Common myeloid progenitor, CD34-positive (primary cell): ENCODE data around the gene ADAM30.
A peak's percentile ranks its signal among the peaks of the same experiment; 100 is the strongest.

Source experiments
- CTCF ChIA-PET: fragments of 350-600 bp; sonication (Branson Sonifier 250); formaldehyde crosslinking; loops from one replicate; lab custom pipeline; 2021; ENCODE audit warnings: antibody characterized with exemption; lab: Charles Lee
- POLR2A ChIA-PET: fragments of 350-600 bp; sonication (Branson Sonifier 250); formaldehyde crosslinking; loops from one replicate; lab custom pipeline; 2021; ENCODE audit warnings: antibody characterized with exemption; lab: Charles Lee
- DNase-seq, 3 donors: peaks; one replicate each; pipeline versions ENCODE4 v3.0.0 to v3.0.0-alpha.2; 2013
- H3K27ac ChIP-seq, 2 experiments: 1 replicate in 1 of 2; 2 replicates in 1 of 2; pipeline ENCODE4 v1.7.0; 2013; ENCODE audit warnings: inconsistent platforms in 2 of 2, low read length in 2 of 2, mild to moderate bottlenecking in 2 of 2, low read depth in 1 of 2, moderate library complexity in 1 of 2; ENCODE audit not compliant: severe bottlenecking in 2 of 2, insufficient read depth in 1 of 2, poor library complexity in 1 of 2
- H3K27me3 ChIP-seq, 5 experiments: replicated peaks in 2 of 5; 1 replicate in 3 of 5; 2 replicates in 2 of 5; pipeline versions ENCODE4 v1.6.1 to v1.7.0; 2013; ENCODE audit warnings: low read length in 4 of 5, mild to moderate bottlenecking in 2 of 5, moderate library complexity in 2 of 5, inconsistent platforms in 1 of 5; ENCODE audit not compliant: insufficient read depth in 5 of 5, control insufficient read depth in 4 of 5
- H3K36me3 ChIP-seq, 4 experiments: 1 replicate in 2 of 4; 2 replicates in 2 of 4; pipeline versions ENCODE4 v1.6.1 to v1.7.0; 2013; ENCODE audit warnings: low read length in 3 of 4, control low read depth in 1 of 4, mild to moderate bottlenecking in 1 of 4; ENCODE audit not compliant: control insufficient read depth in 4 of 4, insufficient read depth in 4 of 4
- H3K4me1 ChIP-seq, 4 experiments: 1 replicate in 3 of 4; 2 replicates in 1 of 4; pipeline versions ENCODE4 v1.6.1 to v1.7.1; 2013; ENCODE audit warnings: low read length in 3 of 4, mild to moderate bottlenecking in 3 of 4, control low read depth in 1 of 4, inconsistent platforms in 1 of 4, moderate library complexity in 1 of 4; ENCODE audit not compliant: control insufficient read depth in 4 of 4, insufficient read depth in 4 of 4; ENCODE audit errors: control extremely low read depth in 1 of 4
- H3K4me3 ChIP-seq, 7 experiments: 1 replicate in 4 of 7; 2 replicates in 3 of 7; pipeline versions ENCODE4 v1.5.1 to v1.7.0; 2013; ENCODE audit warnings: mild to moderate bottlenecking in 7 of 7, low read length in 6 of 7, moderate library complexity in 6 of 7, inconsistent platforms in 2 of 7, low read depth in 2 of 7, control low read depth in 1 of 7; ENCODE audit not compliant: insufficient read depth in 4 of 7, control insufficient read depth in 1 of 7; ENCODE audit errors: extremely low read depth in 1 of 7
- H3K9me3 ChIP-seq, 5 experiments: 1 replicate in 4 of 5; 2 replicates in 1 of 5; pipeline versions ENCODE4 v1.6.1 to v1.7.1; 2013; ENCODE audit warnings: low read length in 4 of 5, mild to moderate bottlenecking in 2 of 5, inconsistent platforms in 1 of 5, low read depth in 1 of 5, moderate library complexity in 1 of 5; ENCODE audit not compliant: control insufficient read depth in 4 of 5, insufficient read depth in 2 of 5; ENCODE audit errors: control extremely low read depth in 1 of 5
- WGBS: methylation state at CpG from one replicate; pipeline ENCODE4 v1.1.5; 2013; ENCODE audit not compliant: insufficient coverage; 5-methylcytosine and 5-hydroxymethylcytosine counted together

ADAM30 gene

GRCh38 chr1:119909890-119910596 is 13.7 kb upstream of the ADAM30 start:
- peaks cover 4 to 12% (median 12%) of the 10 kb centered on the region in 4 experiments for H3K4me1 ChIP-seq
- H3K36me3 ChIP-seq, result peaks cover 8 to 19% (median 12%) of the 10 kb centered on the region in 4 experiments
- no peaks in the 10 kb centered on the region for H3K27me3 ChIP-seq
- peaks cover 0 to 8% (median 0%) of the 10 kb centered on the region in 5 experiments for H3K9me3 ChIP-seq
- WGBS, result 88% methylated on average over 7 of the region's 9 CpGs
- H3K27ac ChIP-seq, result no peak overlapping the region
- peak overlapping the region in 1 of 7 experiments; percentile 0 for H3K4me3 ChIP-seq
- DNase-seq, result no peak
- ChIA-PET CTCF (interaction anchor here (0.8 to 1.6 kb wide), 4 partner anchors 14 to 167 kb away, joined by 3 to 6 read pairs (median 4); no protein-coding TSS in a partner anchor), POLR2A (no interaction called here)

- Histone ChIP-seq H3K9me3 (peaks cover 0 to 12% (median 3%) of the 10 kb centered on the region in 5 experiments), H3K27ac (no peak overlapping the region), H3K36me3 (peaks cover 0 to 6% (median 1%) of the 10 kb centered on the region in 4 experiments), H3K4me3 (no peak overlapping the region), H3K27me3 (no peaks in the 10 kb centered on the region), H3K4me1 (peaks cover 4 to 12% (median 12%) of the 10 kb centered on the region in 4 experiments)
- ChIA-PET POLR2A (no interaction called here), CTCF (interaction anchor here (0.9 kb wide), 1 partner anchor 37 kb away, joined by 3 read pairs; no protein-coding TSS in a partner anchor)
- WGBS, result 90% methylated on average over 2 of the region's 3 CpGs
- no peak for DNase-seq
Measured at GRCh38 chr1:119908661-119909060, 12.3 kb upstream of the ADAM30 start.

GRCh38 chr1:119906927-119907652 is 10.8 kb upstream of the ADAM30 start:
- H3K27ac ChIP-seq, result no peak overlapping the region
- no peak for DNase-seq
- POLR2A ChIA-PET, result no interaction called here
- CTCF ChIA-PET, result interaction anchor here (1.4 kb wide), 1 partner anchor 24 kb away, joined by 3 read pairs; no protein-coding TSS in a partner anchor
- H3K36me3 ChIP-seq, result no peaks in the 10 kb centered on the region
- WGBS, result 86% methylated on average over 3 of the region's 4 CpGs
- peaks cover 0 to 12% (median 3%) of the 10 kb centered on the region in 5 experiments for H3K9me3 ChIP-seq
- peaks cover 4 to 12% (median 12%) of the 10 kb centered on the region in 4 experiments for H3K4me1 ChIP-seq
- H3K27me3 ChIP-seq, result no peaks in the 10 kb centered on the region
- no peak overlapping the region for H3K4me3 ChIP-seq

GRCh38 chr1:119903443-119903835 is 7.1 kb upstream of the ADAM30 start:
- Histone ChIP-seq H3K27me3 (no peaks in the 10 kb centered on the region), H3K4me1 (no peaks in the 10 kb centered on the region), H3K4me3 (no peak overlapping the region), H3K27ac (no peak overlapping the region), H3K36me3 (no peaks in the 10 kb centered on the region), H3K9me3 (peaks cover 0 to 12% (median 3%) of the 10 kb centered on the region in 5 experiments)
- no peak for DNase-seq
- ChIA-PET POLR2A (no interaction called here), CTCF (interaction anchor here (0.8 kb wide), 1 partner anchor 94 kb away, joined by 3 read pairs; no protein-coding TSS in a partner anchor)

- Histone ChIP-seq H3K36me3 (no peaks in the 10 kb centered on the region), H3K4me1 (no peaks in the 10 kb centered on the region), H3K27me3 (no peaks in the 10 kb centered on the region), H3K4me3 (no peak overlapping the region), H3K27ac (no peak overlapping the region), H3K9me3 (peaks cover 0 to 12% (median 3%) of the 10 kb centered on the region in 5 experiments)
- ChIA-PET CTCF (no interaction called here), POLR2A (no interaction called here)
- DNase-seq, result no peak
- 96% methylated on average over 3 of the region's 4 CpGs for WGBS
Measured at GRCh38 chr1:119902775-119903442, 6.6 kb upstream of the ADAM30 start.

- Histone ChIP-seq H3K27ac (no peak overlapping the region), H3K36me3 (no peaks in the 10 kb centered on the region), H3K4me3 (no peak overlapping the region), H3K9me3 (peaks cover 0 to 3% (median 0%) of the 10 kb centered on the region in 5 experiments), H3K4me1 (no peaks in the 10 kb centered on the region), H3K27me3 (no peaks in the 10 kb centered on the region)
- POLR2A ChIA-PET, result no interaction called here
- WGBS, result no CpG with 5 or more reads among the region's 3 CpGs
- no peak for DNase-seq
- CTCF ChIA-PET, result no interaction called here
Measured at GRCh38 chr1:119898981-119899720, 2.8 kb upstream of the ADAM30 start.
